ENCODE results near the gene CCSER1.

- TF ChIP-seq CTCF (IDR thresholded peaks at IDR 0.05) (no peak), POLR2A (IDR thresholded peaks at IDR 0.05; ENCODE audit: low read depth) (no peak), EP300 (IDR thresholded peaks at IDR 0.05) (no peak)
Measured at GRCh38 chr4:90982813-90983212, 855.6 kb downstream of the CCSER1 start.

All from esophagus muscularis mucosa (tissue), 4 donors.